ENCODE results near the gene SFSWAP.

The SFSWAP gene

GRCh38 chr12:131734336-131735152 lies 23.7 kb downstream of the SFSWAP start:
- no peak for DNase-seq (ENCODE audit: low read depth)
- no peak overlapping the region for H3K4me3 ChIP-seq (replicated peaks; ENCODE audit: low read depth, low read length)
- no peak for TF ChIP-seq CTCF (IDR thresholded peaks at IDR 0.05; ENCODE audit: low read length, missing control alignments)

DNA sequence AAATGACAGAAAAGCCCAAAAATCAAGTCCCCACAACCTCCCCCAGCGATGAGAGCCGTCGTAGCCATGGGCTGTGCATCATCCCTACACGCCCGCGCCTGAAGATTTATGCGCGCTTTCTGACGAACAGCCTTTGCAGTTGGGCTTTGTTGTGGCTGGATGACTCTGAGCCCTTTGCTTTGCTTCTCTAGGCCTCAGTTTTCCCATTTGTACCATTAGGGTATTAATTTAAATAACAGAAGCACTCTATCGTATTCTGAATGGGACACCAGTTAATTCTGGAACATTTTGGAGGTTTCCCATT lies 24.2 kb downstream of the SFSWAP start:
- no peak for TF ChIP-seq CTCF (IDR thresholded peaks at IDR 0.05; ENCODE audit: low read length, missing control alignments)
- no peak for DNase-seq (ENCODE audit: low read depth)
- no peak overlapping the region for H3K4me3 ChIP-seq (replicated peaks; ENCODE audit: low read depth, low read length)

DNA sequence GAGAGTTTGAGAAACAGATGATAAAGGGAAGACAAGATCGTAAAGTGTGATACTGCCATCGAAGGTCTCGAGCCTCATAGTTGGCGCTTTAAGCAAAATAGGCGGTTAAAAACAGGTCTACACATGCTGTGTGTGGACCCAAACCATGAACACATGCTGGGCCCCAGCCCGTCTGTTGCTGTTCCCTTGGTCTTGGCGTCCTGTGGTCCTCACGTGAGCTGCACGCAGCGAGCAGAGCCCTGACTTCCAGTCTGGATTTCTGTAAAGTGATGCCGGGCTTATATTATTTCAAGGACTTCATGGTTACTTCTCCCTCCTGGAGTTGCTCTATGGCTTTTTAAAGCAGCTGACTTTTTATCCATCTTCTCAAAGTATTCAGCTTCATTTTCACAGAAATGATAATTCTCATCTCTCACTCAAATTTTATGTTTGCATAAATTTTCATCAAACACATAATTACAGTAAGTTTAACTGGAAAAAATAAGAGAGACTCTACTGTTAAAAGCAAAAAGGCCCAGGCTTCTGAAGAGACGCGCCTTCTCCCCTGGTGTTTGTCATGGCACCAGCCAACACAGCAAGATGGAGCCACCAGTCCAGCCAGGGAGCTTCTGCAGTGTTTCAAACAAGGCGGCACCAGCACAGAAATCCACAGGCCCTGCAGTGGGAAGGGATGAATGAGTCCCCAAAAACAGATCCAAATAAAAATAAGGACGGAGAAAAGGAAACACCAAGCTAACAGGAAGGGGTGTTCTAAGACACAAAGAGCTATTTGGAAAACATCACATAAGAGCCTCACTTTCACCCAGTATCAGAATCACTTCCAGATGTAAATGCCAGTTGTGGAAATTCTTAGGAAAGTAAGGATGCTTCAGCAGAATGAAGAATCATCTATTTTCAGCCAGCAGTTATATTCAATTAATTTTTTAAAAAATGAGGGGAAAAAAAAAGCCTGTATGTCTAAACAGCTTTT lies 24.9 kb downstream of the SFSWAP start:
- no peak for TF ChIP-seq CTCF (IDR thresholded peaks at IDR 0.05; ENCODE audit: low read length, missing control alignments)
- no peak overlapping the region for H3K4me3 ChIP-seq (replicated peaks; ENCODE audit: low read depth, low read length)
- DNase-seq (ENCODE audit: low read depth): no peak

- no peak for DNase-seq (ENCODE audit: low read depth)
- H3K4me3 ChIP-seq (replicated peaks; ENCODE audit: low read depth, low read length): no peak overlapping the region
- TF ChIP-seq CTCF (IDR thresholded peaks at IDR 0.05; ENCODE audit: low read length, missing control alignments): no peak
These were observed 25.7 kb downstream of the SFSWAP start for GRCh38 chr12:131736446-131737149.

- TF ChIP-seq CTCF (IDR thresholded peaks at IDR 0.05; ENCODE audit: low read length, missing control alignments): no peak
- peak; percentile 49 for DNase-seq (ENCODE audit: low read depth)
- no peak overlapping the region for H3K4me3 ChIP-seq (replicated peaks; ENCODE audit: low read depth, low read length)
These were observed 26.4 kb downstream of the SFSWAP start for GRCh38 chr12:131737150-131737827.

GRCh38 chr12:131738196-131738595 lies 27.3 kb downstream of the SFSWAP start:
- no peak for DNase-seq (ENCODE audit: low read depth)
- no peak overlapping the region for H3K4me3 ChIP-seq (replicated peaks; ENCODE audit: low read depth, low read length)
- TF ChIP-seq CTCF (IDR thresholded peaks at IDR 0.05; ENCODE audit: low read length, missing control alignments): no peak

Measured in fibroblast of pulmonary artery (primary cell).